BLaER1 (cell line): Measurements from ENCODE around the gene FAM3D.

ENCODE experiments used
- H3K27ac ChIP-seq: shearing (Covaris generic); formaldehyde crosslinking; 2 replicates; pipeline ENCODE4 v1.8.1; 2022
- H3K27me3 ChIP-seq: shearing (Covaris generic); formaldehyde crosslinking; 2 replicates; pipeline ENCODE4 v1.8.1; 2022
- H3K36me3 ChIP-seq: shearing (Covaris generic); formaldehyde crosslinking; 2 replicates; pipeline ENCODE4 v1.8.1; 2022
- H3K4me1 ChIP-seq: shearing (Covaris generic); formaldehyde crosslinking; 2 replicates; pipeline ENCODE4 v1.8.1; 2022
- H3K4me2 ChIP-seq: shearing (Covaris generic); formaldehyde crosslinking; 2 replicates; pipeline ENCODE4 v1.8.1; 2022
- H3K4me3 ChIP-seq: shearing (Covaris generic); formaldehyde crosslinking; 2 replicates; pipeline ENCODE4 v1.8.1; 2022
- H3K9ac ChIP-seq: shearing (Covaris generic); formaldehyde crosslinking; 2 replicates; pipeline ENCODE4 v1.8.1; 2022
- H3K9me3 ChIP-seq: shearing (Covaris generic); formaldehyde crosslinking; 2 replicates; pipeline ENCODE4 v1.8.1; 2022
- H4K20me1 ChIP-seq: shearing (Covaris generic); formaldehyde crosslinking; 2 replicates; pipeline ENCODE4 v1.8.1; 2022
- Cebpa-rat ChIP-seq: shearing (Covaris generic); IDR thresholded peaks from 2 replicates; pipeline ENCODE4 v1.8.1; 2022

FAM3D gene

DNA sequence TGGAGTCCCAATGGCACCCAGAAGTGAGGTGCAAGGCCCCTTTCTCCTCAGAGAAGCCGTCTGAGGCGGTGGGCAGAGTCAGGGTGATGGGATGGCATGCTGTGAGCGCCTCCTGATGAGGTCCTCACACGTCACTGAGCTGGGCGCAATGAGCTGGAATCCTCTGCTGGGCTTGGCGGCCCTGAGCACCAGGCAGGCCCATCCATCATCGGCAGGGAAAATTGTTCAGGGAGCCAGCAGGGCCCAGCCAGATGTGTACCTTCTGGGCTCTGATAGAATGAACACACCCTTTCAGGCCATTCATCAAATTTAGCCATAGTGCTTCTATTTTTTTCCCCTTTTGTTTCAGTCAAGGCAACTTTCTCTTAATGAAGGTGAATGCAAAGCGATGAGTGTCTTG lies 43.7 kb downstream of the FAM3D start:
- Histone ChIP-seq H4K20me1 (no peaks in the 10 kb centered on the region), H3K9me3 (no peaks in the 10 kb centered on the region), H3K4me1 (no peaks in the 10 kb centered on the region), H3K4me3 (no peak overlapping the region), H3K27me3 (no peaks in the 10 kb centered on the region), H3K9ac (no peak overlapping the region), H3K4me2 (no peak overlapping the region), H3K27ac (no peak overlapping the region), H3K36me3 (no peaks in the 10 kb centered on the region)
- TF ChIP-seq Cebpa-rat = no peak

DNA sequence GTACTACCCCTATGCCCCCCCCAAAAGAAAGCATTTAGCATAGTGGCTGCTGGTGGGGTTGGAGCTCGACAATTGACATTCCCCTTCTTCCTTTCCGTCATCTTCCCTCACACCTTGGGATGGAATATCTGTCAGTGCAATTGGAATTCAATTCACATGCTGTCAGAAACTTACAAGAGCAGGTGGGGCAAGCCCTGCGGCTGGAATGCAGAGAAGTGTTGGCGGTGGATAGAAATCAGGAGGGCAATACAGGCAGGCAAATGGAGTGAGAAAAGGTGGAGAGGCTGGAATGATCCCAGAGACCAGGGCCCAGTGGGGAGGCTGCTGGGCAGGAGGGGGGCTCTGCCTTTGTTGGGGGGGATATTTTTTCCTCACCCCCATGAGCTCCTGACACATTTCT lies 44.1 kb downstream of the FAM3D start:
- no peaks in the 10 kb centered on the region for H3K36me3 ChIP-seq
- TF ChIP-seq Cebpa-rat = no peak
- H3K4me1 ChIP-seq = no peaks in the 10 kb centered on the region
- no peaks in the 10 kb centered on the region for H3K9me3 ChIP-seq
- no peak overlapping the region for H3K4me2 ChIP-seq
- no peak overlapping the region for H3K9ac ChIP-seq
- no peaks in the 10 kb centered on the region for H4K20me1 ChIP-seq
- no peaks in the 10 kb centered on the region for H3K27me3 ChIP-seq
- H3K4me3 ChIP-seq = no peak overlapping the region
- H3K27ac ChIP-seq = no peak overlapping the region

DNA sequence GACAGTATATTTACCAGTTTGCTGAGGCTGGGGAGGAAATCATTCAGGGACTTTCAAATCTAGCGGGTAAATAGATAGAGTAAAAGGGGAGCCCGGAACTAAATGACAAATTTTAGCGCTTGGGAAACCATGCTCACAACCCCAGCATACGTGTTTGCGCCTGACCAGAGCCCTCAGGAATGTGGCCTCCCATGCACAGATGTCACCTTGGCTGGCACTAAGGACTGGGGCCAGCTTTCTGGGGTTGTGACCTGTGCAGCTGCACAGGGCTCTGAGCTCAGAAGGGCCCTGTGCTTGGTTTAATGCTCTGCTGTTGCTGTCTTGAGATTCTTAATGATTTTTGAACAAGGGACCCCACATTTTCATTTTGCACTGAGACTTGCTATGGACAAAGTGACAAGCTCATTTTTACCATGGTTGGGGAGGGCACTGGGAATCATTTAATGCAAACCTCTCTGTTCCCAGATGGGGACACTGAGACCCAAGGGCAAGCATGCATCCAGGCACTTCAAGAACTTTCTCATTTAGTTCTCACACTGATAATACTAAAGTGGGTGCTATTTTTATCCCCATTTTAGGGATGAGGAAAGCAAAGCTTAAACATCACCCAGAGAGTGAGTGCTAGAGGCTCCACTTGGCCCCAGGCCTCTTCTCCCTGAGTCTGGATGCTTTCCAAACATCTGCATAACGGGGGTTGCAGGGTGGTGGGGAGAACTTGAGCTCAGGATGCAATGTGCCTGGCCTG lies 45.3 kb downstream of the FAM3D start:
- Histone ChIP-seq H3K4me3 (no peak overlapping the region), H3K27ac (no peak overlapping the region), H3K9ac (no peak overlapping the region), H3K9me3 (no peaks in the 10 kb centered on the region), H3K27me3 (no peaks in the 10 kb centered on the region), H3K4me1 (no peaks in the 10 kb centered on the region), H3K4me2 (no peak overlapping the region), H4K20me1 (no peaks in the 10 kb centered on the region), H3K36me3 (no peaks in the 10 kb centered on the region)
- TF ChIP-seq Cebpa-rat = no peak

DNA sequence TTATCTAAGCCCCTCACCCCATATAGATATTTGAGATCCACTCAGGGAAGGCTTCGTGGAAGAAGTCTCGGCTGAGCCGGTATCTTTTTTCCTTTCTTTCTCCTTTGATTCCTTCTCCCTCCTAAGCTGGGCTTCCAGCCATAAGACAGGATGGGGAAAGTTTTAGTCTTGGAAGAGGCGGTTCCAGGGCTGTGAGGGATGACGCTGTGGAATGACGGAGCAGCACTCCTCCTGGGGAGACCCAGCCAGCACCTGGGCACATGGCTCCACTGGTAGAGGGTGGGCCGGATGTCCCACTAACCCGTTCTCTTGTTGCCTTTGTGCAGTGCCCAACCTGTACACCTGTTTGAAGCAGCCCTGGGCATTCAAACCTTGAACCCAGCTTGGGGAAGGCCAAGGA lies 46.2 kb downstream of the FAM3D start:
- Histone ChIP-seq H3K9me3 (no peaks in the 10 kb centered on the region), H3K27ac (no peak overlapping the region), H3K4me3 (no peak overlapping the region), H3K27me3 (no peaks in the 10 kb centered on the region), H3K4me2 (no peak overlapping the region), H3K36me3 (no peaks in the 10 kb centered on the region), H3K9ac (no peak overlapping the region), H3K4me1 (no peaks in the 10 kb centered on the region), H4K20me1 (no peaks in the 10 kb centered on the region)
- TF ChIP-seq Cebpa-rat = no peak

DNA sequence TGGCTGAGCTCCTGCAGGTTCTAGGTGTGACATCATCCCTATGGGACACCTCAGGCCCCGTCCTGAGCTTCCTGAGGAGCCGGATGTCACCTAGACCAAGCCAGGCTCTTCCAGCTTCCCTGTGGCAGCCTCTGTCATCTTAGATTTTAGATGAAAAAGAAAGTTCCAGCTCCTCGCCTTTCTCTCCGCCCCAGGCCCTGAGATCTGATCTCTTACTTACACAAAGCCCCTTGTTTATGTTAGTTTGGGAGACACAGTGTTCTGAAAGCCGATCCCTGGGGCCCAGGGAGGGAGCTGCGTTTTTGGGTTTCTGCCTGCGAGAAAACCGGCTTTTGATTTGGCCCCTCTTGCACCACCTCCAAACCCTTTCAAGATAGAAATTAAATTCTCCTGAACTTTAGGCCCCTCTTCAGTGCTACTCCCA lies 49.2 kb downstream of the FAM3D start:
- Histone ChIP-seq H4K20me1 (no peaks in the 10 kb centered on the region), H3K9ac (no peak overlapping the region), H3K9me3 (no peaks in the 10 kb centered on the region), H3K27me3 (no peaks in the 10 kb centered on the region), H3K4me2 (no peak overlapping the region), H3K27ac (no peak overlapping the region), H3K36me3 (no peaks in the 10 kb centered on the region), H3K4me3 (no peak overlapping the region), H3K4me1 (no peaks in the 10 kb centered on the region)
- no peak for TF ChIP-seq Cebpa-rat

DNA sequence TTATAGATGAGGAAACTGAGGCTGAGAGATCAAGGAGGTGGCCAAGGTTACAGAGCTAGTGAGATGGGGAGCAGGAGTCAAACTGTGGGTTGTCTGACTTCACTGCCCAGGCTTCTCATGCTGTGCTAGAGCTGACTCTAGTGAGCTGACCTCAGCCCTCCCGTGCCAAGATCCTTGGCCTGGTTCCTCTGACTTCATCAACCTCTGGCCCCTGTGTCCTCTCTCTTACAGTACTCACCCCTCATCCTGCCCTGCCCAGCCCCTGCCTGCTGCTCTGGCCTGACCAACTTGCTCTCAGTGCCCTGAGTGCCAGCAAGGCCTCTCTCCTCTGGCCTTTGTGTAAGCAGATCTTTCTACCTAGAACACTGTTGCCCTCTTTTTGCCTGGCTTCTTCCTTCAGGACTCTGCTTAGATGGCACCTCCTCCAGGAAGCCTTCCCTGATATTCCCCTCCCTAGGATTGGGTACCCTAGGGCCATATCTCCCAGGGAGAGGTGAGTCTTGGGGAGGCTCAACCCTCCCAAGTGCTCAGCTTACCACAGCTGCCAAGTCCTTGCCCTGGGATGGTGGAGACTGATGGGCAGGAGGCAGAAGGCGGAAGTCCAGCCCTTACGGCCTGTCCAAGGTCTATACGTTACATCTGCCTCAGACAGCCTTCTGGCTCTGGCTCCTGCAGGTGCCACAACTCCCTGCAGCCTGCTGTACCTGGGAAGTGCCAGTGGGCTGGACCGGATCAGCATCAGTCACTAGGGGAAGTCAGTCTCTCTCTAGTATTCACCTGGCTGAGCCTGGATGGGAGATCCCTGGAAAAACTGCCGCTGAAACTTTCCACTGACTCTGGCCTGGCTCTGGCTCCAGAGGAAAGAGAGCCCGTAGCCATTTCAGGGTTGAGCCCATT lies 53.1 kb downstream of the FAM3D start:
- Histone ChIP-seq H3K4me1 (peaks cover 10% of the 10 kb centered on the region; the same call in 1 of the 2 replicates), H3K4me2 (no peak overlapping the region), H3K4me3 (no peak overlapping the region), H4K20me1 (no peaks in the 10 kb centered on the region), H3K27ac (no peak overlapping the region), H3K9me3 (no peaks in the 10 kb centered on the region), H3K9ac (no peak overlapping the region), H3K27me3 (no peaks in the 10 kb centered on the region), H3K36me3 (no peaks in the 10 kb centered on the region)
- TF ChIP-seq Cebpa-rat = no peak

DNA sequence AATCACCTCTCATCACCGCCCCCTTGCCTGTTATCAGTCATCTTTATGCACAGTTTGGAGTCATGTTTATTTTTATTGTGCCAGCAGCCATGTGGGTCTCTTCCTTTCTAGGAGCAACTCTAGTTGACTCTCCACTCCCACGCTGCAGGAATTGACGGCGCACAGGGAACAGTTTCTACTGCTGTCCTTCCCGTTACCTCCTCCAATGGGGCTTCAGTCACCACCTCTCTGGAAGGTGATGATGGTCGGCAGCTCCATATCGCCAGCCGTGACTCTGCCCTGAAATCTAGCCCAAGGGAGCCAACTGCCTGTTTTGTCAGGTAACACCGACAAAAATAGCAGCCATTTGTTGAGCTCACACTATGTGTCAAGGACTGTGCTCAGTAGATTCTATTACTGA lies 53.7 kb downstream of the FAM3D start:
- Histone ChIP-seq H3K27ac (no peak overlapping the region), H3K4me3 (no peak overlapping the region), H4K20me1 (no peaks in the 10 kb centered on the region), H3K4me1 (peaks cover 12% of the 10 kb centered on the region; the same call in 1 of the 2 replicates), H3K9me3 (no peaks in the 10 kb centered on the region), H3K27me3 (no peaks in the 10 kb centered on the region), H3K9ac (no peak overlapping the region), H3K36me3 (no peaks in the 10 kb centered on the region), H3K4me2 (no peak overlapping the region)
- TF ChIP-seq Cebpa-rat = no peak

DNA sequence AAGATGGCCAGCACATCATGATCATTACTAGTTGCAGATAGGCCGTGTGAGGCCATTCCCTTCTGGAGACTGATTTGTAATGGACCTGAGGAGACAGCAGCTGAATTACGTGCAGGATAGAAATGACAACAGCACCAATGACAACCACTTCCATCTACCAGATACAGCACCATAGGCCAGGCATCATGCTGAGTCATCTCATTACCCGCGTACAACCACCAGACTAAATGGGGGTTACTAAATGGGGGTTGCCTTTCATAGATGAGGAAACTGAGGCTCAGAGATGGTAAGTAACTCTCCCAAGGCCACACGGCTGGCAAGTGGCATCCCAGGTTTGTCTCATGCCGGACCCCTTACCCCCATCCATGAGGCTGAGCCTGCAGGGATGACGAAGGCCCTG lies 56.6 kb downstream of the FAM3D start:
- Histone ChIP-seq H4K20me1 (no peaks in the 10 kb centered on the region), H3K4me1 (peaks cover 12% of the 10 kb centered on the region; the same call in 1 of the 2 replicates), H3K27me3 (no peaks in the 10 kb centered on the region), H3K9ac (no peak overlapping the region), H3K4me2 (no peak overlapping the region), H3K27ac (no peak overlapping the region), H3K9me3 (peaks cover 4% of the 10 kb centered on the region; the same call in 1 of the 2 replicates), H3K4me3 (no peak overlapping the region), H3K36me3 (no peaks in the 10 kb centered on the region)
- TF ChIP-seq Cebpa-rat = no peak

DNA sequence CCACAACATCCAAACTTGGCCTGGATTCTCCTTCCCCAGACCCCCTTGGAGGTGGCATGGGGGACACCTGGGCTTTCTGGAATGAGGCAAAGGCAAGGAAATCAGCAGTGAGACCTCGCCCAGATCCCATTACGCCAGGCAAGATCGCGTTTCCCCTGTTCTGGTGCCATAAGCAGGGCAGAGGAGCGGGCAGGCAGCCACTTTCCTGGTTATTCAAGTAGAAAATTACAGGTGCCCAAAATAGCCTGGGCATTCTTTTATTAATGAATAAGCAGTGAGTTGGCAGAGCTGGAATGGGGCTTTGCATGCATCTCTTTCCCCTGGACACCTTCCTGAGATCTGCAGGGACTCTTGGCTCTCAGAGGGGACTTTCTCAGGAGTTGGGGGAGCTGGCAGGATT lies 57.9 kb downstream of the FAM3D start:
- Histone ChIP-seq H3K4me2 (peak overlapping the region; percentile 11; the same call in 1 of the 2 replicates), H3K4me1 (peaks cover 12% of the 10 kb centered on the region; the same call in 1 of the 2 replicates), H3K27ac (no peak overlapping the region), H3K4me3 (no peak overlapping the region), H3K9ac (no peak overlapping the region), H3K27me3 (no peaks in the 10 kb centered on the region), H3K9me3 (peaks cover 15% of the 10 kb centered on the region), H3K36me3 (no peaks in the 10 kb centered on the region), H4K20me1 (no peaks in the 10 kb centered on the region)
- no peak for TF ChIP-seq Cebpa-rat

DNA sequence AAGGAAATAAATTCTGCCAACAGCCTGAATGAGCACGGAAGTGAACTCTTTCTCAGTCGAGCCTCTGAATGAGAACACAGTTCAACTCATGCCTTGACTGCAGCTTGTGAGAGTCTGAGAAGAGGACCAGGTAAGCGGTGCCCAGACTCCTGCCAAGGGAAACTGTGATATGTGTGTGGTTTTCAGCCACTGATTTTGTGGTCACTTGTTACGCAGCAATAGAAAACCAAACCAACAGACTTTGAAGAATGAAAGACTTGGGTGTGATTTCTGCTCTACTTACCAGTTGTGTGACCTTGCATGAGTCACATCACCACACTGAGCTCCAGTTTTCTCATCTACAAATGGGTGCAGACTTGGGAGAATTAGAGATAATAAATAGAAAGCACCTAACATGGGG lies 58.8 kb downstream of the FAM3D start:
- peaks cover 15% of the 10 kb centered on the region for H3K9me3 ChIP-seq
- TF ChIP-seq Cebpa-rat = no peak
- H3K9ac ChIP-seq = no peak overlapping the region
- no peak overlapping the region for H3K27ac ChIP-seq
- H3K4me2 ChIP-seq = no peak overlapping the region
- no peak overlapping the region for H3K4me3 ChIP-seq
- no peaks in the 10 kb centered on the region for H4K20me1 ChIP-seq
- H3K36me3 ChIP-seq = no peaks in the 10 kb centered on the region
- H3K4me1 ChIP-seq = peaks cover 12% of the 10 kb centered on the region; the same call in 1 of the 2 replicates
- no peaks in the 10 kb centered on the region for H3K27me3 ChIP-seq
